ENCODE data around the gene FAM162A.

The FAM162A gene

DNA sequence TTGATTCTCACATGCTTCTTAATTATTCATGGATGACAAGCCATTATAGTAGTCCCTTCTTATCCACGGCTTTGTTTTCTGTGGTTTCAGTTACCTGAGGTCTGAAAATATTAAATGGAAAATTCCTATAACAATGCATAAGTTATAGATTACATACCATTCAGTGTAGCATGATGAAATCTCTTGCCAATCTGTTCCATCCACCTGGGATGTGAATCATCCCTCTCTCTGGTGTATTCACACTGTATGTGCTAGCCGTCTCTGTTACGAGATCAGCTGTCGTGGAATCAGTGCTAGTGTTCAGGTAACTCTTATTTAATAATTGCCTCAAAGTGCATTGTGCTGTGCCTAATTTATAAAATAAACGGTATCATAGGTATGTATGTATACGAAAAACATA lies 26.7 kb downstream of the FAM162A start:
- FAIRE-seq (peak; percentile 48), DNase-seq (ENCODE audit: insufficient read length, low spot score) (no peak)
- no peak for TF ChIP-seq POU2F2 (IDR thresholded peaks at IDR 0.05; ENCODE audit: low read depth, low read length)
- TF ChIP-seq POLR2A (IDR thresholded peaks at IDR 0.05; ENCODE audit: low read depth, low read length), result no peak
- TF ChIP-seq PAX5 (IDR thresholded peaks at IDR 0.05; ENCODE audit: insufficient read depth, low read length, severe bottlenecking), result no peak
- TF ChIP-seq POLR2AphosphoS5 (IDR thresholded peaks at IDR 0.05; ENCODE audit: low read depth, low read length), result no peak
- no peak for TF ChIP-seq TAF1 (IDR thresholded peaks at IDR 0.05; ENCODE audit: low read depth, low read length)
- TF ChIP-seq SPI1 (IDR thresholded peaks at IDR 0.05; ENCODE audit: low read depth, low read length), result no peak

GRCh38 chr3:122414391-122414790 lies 30.4 kb downstream of the FAM162A start:
- DNase-seq (ENCODE audit: insufficient read length, low spot score) (no peak), FAIRE-seq (no peak)
- no peak for TF ChIP-seq POU2F2 (IDR thresholded peaks at IDR 0.05; ENCODE audit: low read depth, low read length)
- no peak for TF ChIP-seq POLR2A (IDR thresholded peaks at IDR 0.05; ENCODE audit: low read depth, low read length)
- TF ChIP-seq SPI1 (IDR thresholded peaks at IDR 0.05; ENCODE audit: low read depth, low read length), result no peak
- TF ChIP-seq TAF1 (IDR thresholded peaks at IDR 0.05; ENCODE audit: low read depth, low read length), result no peak
- no peak for TF ChIP-seq POLR2AphosphoS5 (IDR thresholded peaks at IDR 0.05; ENCODE audit: low read depth, low read length)
- TF ChIP-seq PAX5 (IDR thresholded peaks at IDR 0.05; ENCODE audit: insufficient read depth, low read length, severe bottlenecking), result no peak

DNA sequence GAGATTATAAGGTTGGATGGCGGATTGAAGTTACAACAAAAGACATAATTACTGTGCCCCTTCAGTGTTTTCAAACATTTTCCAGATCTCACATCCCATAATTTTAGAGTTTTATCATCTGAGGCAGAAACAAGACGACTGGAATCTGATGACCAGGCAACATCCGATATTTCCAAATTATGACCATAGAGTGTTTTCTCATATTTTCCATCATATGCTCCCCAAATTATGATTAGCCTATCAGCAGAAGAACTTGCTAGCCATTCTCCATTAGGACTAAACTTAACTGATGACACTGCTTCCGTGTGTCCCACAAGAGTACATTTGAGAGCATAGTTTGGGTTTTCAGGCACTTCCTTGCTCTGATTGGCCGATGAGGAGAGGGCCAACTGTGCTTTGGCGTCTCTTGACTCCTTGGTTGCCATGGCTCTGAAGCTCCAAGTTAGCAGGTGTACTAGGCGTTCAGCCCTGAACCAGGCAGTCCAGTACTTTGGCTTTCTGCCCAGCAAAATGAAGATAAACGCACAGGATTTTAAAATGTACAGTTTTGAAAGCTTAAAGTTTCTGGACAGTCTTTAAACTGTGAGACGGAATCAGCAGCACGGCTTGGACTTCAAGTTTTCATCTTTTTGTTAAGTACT lies 31.2 kb downstream of the FAM162A start:
- DNase-seq (ENCODE audit: insufficient read length, low spot score) (peak; percentile 38), FAIRE-seq (no peak)
- no peak for TF ChIP-seq TAF1 (IDR thresholded peaks at IDR 0.05; ENCODE audit: low read depth, low read length)
- no peak for TF ChIP-seq POLR2AphosphoS5 (IDR thresholded peaks at IDR 0.05; ENCODE audit: low read depth, low read length)
- peak; percentile 61 for TF ChIP-seq SPI1 (IDR thresholded peaks at IDR 0.05; ENCODE audit: low read depth, low read length)
- no peak for TF ChIP-seq POLR2A (IDR thresholded peaks at IDR 0.05; ENCODE audit: low read depth, low read length)

DNA sequence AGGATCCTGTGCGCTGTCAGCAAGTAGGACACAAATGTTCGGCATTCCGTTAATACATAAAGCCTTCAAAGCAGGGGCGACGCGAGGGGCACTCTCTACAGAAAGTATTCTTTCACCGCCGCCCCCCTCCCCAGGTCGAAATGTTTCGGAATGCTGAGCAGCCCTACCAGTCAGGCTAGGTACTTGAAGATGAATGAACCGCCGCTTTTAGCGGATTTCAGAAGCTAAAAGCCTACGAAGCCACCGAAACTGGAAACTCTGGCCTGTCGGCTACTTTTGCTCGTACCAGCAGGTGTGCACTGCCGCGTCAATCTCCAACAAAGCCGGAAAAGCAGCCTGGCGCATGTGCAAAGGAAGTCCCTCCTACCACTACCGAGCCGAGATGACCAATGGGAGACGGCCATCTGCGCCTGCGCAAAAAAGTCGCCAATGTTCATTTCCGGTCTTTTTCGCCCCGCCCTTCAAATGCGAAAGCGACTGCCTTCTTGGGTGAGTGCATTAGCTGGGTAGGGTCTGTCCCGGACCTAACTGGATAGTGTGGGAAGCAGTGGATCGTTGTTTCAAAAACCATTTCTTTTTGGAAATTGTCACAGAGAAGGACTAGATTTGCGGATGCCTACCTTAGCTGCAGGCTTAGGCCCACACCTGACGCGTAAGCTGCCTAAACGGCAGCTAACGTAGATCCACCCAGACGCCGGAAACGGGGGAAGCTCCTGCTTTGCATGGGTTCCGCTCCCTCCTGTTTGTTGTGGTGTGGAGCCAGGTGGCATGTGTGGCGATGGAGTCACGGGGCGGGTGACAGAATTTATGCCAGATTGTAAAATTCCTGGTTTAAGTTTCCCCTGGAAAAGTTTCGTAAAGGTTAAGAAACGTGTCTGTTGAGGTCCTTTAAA lies 32.0 kb downstream of the FAM162A start, which contains the start of gene WDR5B:
Gene WDR5B, minus strand, starts transcription at position 301 of the 893 bp plus-strand sequence. CDS start 534 bp downstream, outside the sequence.
- DNase-seq (ENCODE audit: insufficient read length, low spot score) (peak; percentile 65), FAIRE-seq (peak; percentile 99)
- peak; percentile 91 for TF ChIP-seq POLR2AphosphoS5 (IDR thresholded peaks at IDR 0.05; ENCODE audit: low read depth, low read length)
- peak; percentile 99 for TF ChIP-seq POU2F2 (IDR thresholded peaks at IDR 0.05; ENCODE audit: low read depth, low read length)
- TF ChIP-seq SPI1 (IDR thresholded peaks at IDR 0.05; ENCODE audit: low read depth, low read length), result peak; percentile 52
- TF ChIP-seq PAX5 (IDR thresholded peaks at IDR 0.05; ENCODE audit: insufficient read depth, low read length, severe bottlenecking), result no peak
- peak; percentile 85 for TF ChIP-seq TAF1 (IDR thresholded peaks at IDR 0.05; ENCODE audit: low read depth, low read length)
- TF ChIP-seq POLR2A (IDR thresholded peaks at IDR 0.05; ENCODE audit: low read depth, low read length), result peak; percentile 97

GRCh38 chr3:122416966-122417365 lies 33.0 kb downstream of the FAM162A start:
- DNase-seq (ENCODE audit: insufficient read length, low spot score), result no peak
- TF ChIP-seq POU2F2 (IDR thresholded peaks at IDR 0.05; ENCODE audit: low read depth, low read length) (no peak), POLR2A (IDR thresholded peaks at IDR 0.05; ENCODE audit: low read depth, low read length) (no peak), PAX5 (IDR thresholded peaks at IDR 0.05; ENCODE audit: insufficient read depth, low read length, severe bottlenecking) (no peak), SPI1 (IDR thresholded peaks at IDR 0.05; ENCODE audit: low read depth, low read length) (no peak), POLR2AphosphoS5 (IDR thresholded peaks at IDR 0.05; ENCODE audit: low read depth, low read length) (no peak), TAF1 (IDR thresholded peaks at IDR 0.05; ENCODE audit: low read depth, low read length) (no peak)
- FAIRE-seq, result peak; percentile 13

GRCh38 chr3:122421101-122421500 lies 37.1 kb downstream of the FAM162A start:
- TF ChIP-seq PAX5 (IDR thresholded peaks at IDR 0.05; ENCODE audit: insufficient read depth, low read length, severe bottlenecking) (no peak), POU2F2 (IDR thresholded peaks at IDR 0.05; ENCODE audit: low read depth, low read length) (no peak), POLR2AphosphoS5 (IDR thresholded peaks at IDR 0.05; ENCODE audit: low read depth, low read length) (no peak), TAF1 (IDR thresholded peaks at IDR 0.05; ENCODE audit: low read depth, low read length) (no peak), SPI1 (IDR thresholded peaks at IDR 0.05; ENCODE audit: low read depth, low read length) (no peak), POLR2A (IDR thresholded peaks at IDR 0.05; ENCODE audit: low read depth, low read length) (no peak)
- FAIRE-seq (no peak), DNase-seq (ENCODE audit: insufficient read length, low spot score) (no peak)

DNA sequence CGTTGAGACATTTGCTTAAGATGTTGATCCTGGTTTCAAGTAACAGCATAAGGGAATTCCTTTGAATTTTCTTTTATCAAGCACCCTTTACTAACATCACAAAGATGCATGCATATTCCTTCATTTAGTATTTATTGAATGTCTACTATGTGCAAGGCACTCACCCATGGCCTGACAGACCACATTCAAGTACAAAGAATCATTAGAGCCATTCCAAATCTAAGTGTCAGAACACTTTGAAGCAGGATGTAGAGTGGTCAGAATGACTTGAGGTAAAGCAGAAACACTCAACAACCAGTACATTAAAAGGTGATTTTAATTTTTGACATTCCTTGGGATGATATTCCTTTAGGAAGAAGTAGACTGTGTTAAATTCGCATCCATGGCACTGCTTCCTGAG lies 37.9 kb downstream of the FAM162A start:
- DNase-seq (ENCODE audit: insufficient read length, low spot score), result no peak
- TF ChIP-seq SPI1 (IDR thresholded peaks at IDR 0.05; ENCODE audit: low read depth, low read length), result no peak
- no peak for TF ChIP-seq POU2F2 (IDR thresholded peaks at IDR 0.05; ENCODE audit: low read depth, low read length)
- TF ChIP-seq POLR2A (IDR thresholded peaks at IDR 0.05; ENCODE audit: low read depth, low read length), result no peak
- no peak for TF ChIP-seq TAF1 (IDR thresholded peaks at IDR 0.05; ENCODE audit: low read depth, low read length)
- no peak for TF ChIP-seq PAX5 (IDR thresholded peaks at IDR 0.05; ENCODE audit: insufficient read depth, low read length, severe bottlenecking)
- no peak for TF ChIP-seq POLR2AphosphoS5 (IDR thresholded peaks at IDR 0.05; ENCODE audit: low read depth, low read length)
- no peak for FAIRE-seq

- DNase-seq (ENCODE audit: insufficient read length, low spot score) (no peak), FAIRE-seq (peak; percentile 54)
- TF ChIP-seq SPI1 (IDR thresholded peaks at IDR 0.05; ENCODE audit: low read depth, low read length) (no peak), TAF1 (IDR thresholded peaks at IDR 0.05; ENCODE audit: low read depth, low read length) (no peak), POLR2AphosphoS5 (IDR thresholded peaks at IDR 0.05; ENCODE audit: low read depth, low read length) (no peak), POU2F2 (IDR thresholded peaks at IDR 0.05; ENCODE audit: low read depth, low read length) (no peak), POLR2A (IDR thresholded peaks at IDR 0.05; ENCODE audit: low read depth, low read length) (no peak), PAX5 (IDR thresholded peaks at IDR 0.05; ENCODE audit: insufficient read depth, low read length, severe bottlenecking) (no peak)
Measured at GRCh38 chr3:122427857-122428471, 44.0 kb downstream of the FAM162A start.

DNA sequence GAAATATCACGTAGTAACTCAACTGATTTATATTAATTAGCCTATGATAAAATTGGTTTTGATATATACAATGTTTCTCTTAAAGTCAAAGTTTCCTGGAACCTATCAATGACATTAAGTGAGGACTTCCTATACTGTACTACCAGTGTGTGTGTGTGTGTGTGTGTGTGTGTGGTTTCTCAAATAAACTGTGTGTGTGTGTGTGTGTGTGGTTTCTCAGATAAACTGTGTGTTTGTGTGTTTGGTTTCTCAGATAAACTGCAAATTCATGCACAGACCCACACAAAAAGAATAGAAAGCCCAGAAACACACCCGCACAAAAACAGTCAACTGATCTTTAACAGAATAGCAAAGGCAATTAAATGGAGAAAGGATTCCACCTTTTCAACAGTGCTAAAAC lies 46.4 kb downstream of the FAM162A start:
- TF ChIP-seq POLR2AphosphoS5 (IDR thresholded peaks at IDR 0.05; ENCODE audit: low read depth, low read length), result no peak
- no peak for TF ChIP-seq SPI1 (IDR thresholded peaks at IDR 0.05; ENCODE audit: low read depth, low read length)
- TF ChIP-seq POLR2A (IDR thresholded peaks at IDR 0.05; ENCODE audit: low read depth, low read length), result no peak
- no peak for DNase-seq (ENCODE audit: insufficient read length, low spot score)
- no peak for FAIRE-seq

All from GM12891 (cell line).